Esophagus (tissue), 2 donors: Measurements from ENCODE around the gene OR2T2. TPM values are rescaled to one million over a fixed set of nuclear protein-coding genes. Genes with fewer than 3 reads are reported as not detected.
"Not testable (repeated sequence)": the region's sequence is repeated elsewhere in the genome, so short reads cannot be mapped to it uniquely, and the experiment has no call there.

Experiments
- H3K27ac ChIP-seq, 2 donors: one replicate each; pipeline ENCODE4 v1.5.1; 2013; ENCODE audit warnings: low read depth in 2 of 2, mild to moderate bottlenecking in 2 of 2, inconsistent platforms in 1 of 2, low read length in 1 of 2, moderate library complexity in 1 of 2
- H3K27me3 ChIP-seq, 2 donors: one replicate each; pipeline ENCODE4 v1.6.1; 2013; ENCODE audit warnings: low read length in 2 of 2, control low read depth in 1 of 2, mild to moderate bottlenecking in 1 of 2; ENCODE audit not compliant: insufficient read depth in 2 of 2, control insufficient read depth in 1 of 2
- H3K36me3 ChIP-seq, 2 donors: one replicate each; pipeline ENCODE4 v1.6.1; 2013; ENCODE audit warnings: low read length in 1 of 2; ENCODE audit not compliant: control insufficient read depth in 2 of 2, insufficient read depth in 2 of 2
- H3K4me1 ChIP-seq, 2 donors: one replicate each; pipeline ENCODE4 v1.6.1; 2013; ENCODE audit warnings: low read length in 1 of 2; ENCODE audit not compliant: control insufficient read depth in 2 of 2, insufficient read depth in 2 of 2
- H3K4me3 ChIP-seq, 2 donors: one replicate each; pipeline ENCODE4 v1.5.1; 2013; ENCODE audit warnings: low read length in 2 of 2, mild to moderate bottlenecking in 2 of 2, low read depth in 1 of 2, moderate library complexity in 1 of 2
- H3K9me3 ChIP-seq, 2 donors: one replicate each; pipeline ENCODE4 v1.6.1; 2013; ENCODE audit warnings: mild to moderate bottlenecking in 2 of 2, low read depth in 1 of 2, low read length in 1 of 2, moderate library complexity in 1 of 2; ENCODE audit not compliant: control insufficient read depth in 2 of 2, insufficient read depth in 1 of 2
- WGBS, 2 donors: extraction: QIAGEN DNeasy Blood & Tissue Kit; methylation state at CpG; one replicate each; pipeline ENCODE4 v1.1.7; 2013; 5-methylcytosine and 5-hydroxymethylcytosine counted together
- polyA plus RNA-seq, 2 donors: library from polyadenylated mRNA; stranded (reverse); fragments of 200-250 nt; gene quantifications; one replicate each; pipeline ENCODE4 v1.2.3, GENCODE V29; 2013
- donor health status: healthy with polysubstance abuse.
- donor health status: Bipolar disorder and iron deficiency.

OR2T2 gene
- polyA plus RNA-seq, 2 donors, result not detected

GRCh38 chr1:248449821-248450465 is 4.5 kb downstream of the OR2T2 start:
- H3K4me3 ChIP-seq, H3K9me3 ChIP-seq, H3K4me1 ChIP-seq, H3K27ac ChIP-seq, H3K27me3 ChIP-seq, H3K36me3 ChIP-seq: not testable (repeated sequence)
- WGBS, 2 donors, result 78 to 81% methylated on average over 5 of the region's 6 CpGs

GRCh38 chr1:248450466-248451145 is 5.2 kb downstream of the OR2T2 start:
- not testable (repeated sequence) for H3K4me1 ChIP-seq, H3K9me3 ChIP-seq, H3K4me3 ChIP-seq, H3K36me3 ChIP-seq, H3K27me3 ChIP-seq, H3K27ac ChIP-seq
- WGBS, 2 donors, result 32 to 44% methylated on average over 2 of the region's 5 CpGs

- not testable (repeated sequence) for H3K9me3 ChIP-seq, H3K4me1 ChIP-seq, H3K27me3 ChIP-seq, H3K4me3 ChIP-seq, H3K27ac ChIP-seq, H3K36me3 ChIP-seq
- WGBS, 2 donors, result 84 to 86% methylated on average over 7 of the region's 7 CpGs
Observed at GRCh38 chr1:248453619-248454018, 8.2 kb downstream of the OR2T2 start.

- not testable (repeated sequence) for H3K27me3 ChIP-seq, H3K4me1 ChIP-seq, H3K9me3 ChIP-seq, H3K36me3 ChIP-seq, H3K4me3 ChIP-seq, H3K27ac ChIP-seq
- WGBS, 2 donors, result 50 to 64% methylated on average over 1 of the region's 4 CpGs
Observed at GRCh38 chr1:248455045-248455444, 9.6 kb downstream of the OR2T2 start.

- not testable (repeated sequence) for H3K9me3 ChIP-seq, H3K4me3 ChIP-seq, H3K36me3 ChIP-seq, H3K27ac ChIP-seq, H3K4me1 ChIP-seq, H3K27me3 ChIP-seq
- WGBS, 2 donors, result no CpG with 5 or more reads among the region's 2 CpGs
Observed at GRCh38 chr1:248456635-248457034, 11.2 kb downstream of the OR2T2 start.

- H3K27ac ChIP-seq, H3K4me1 ChIP-seq, H3K27me3 ChIP-seq, H3K36me3 ChIP-seq, H3K4me3 ChIP-seq, H3K9me3 ChIP-seq: not testable (repeated sequence)
- WGBS, 2 donors, result 68 to 69% methylated on average over 7 of the region's 7 CpGs
Observed at GRCh38 chr1:248459117-248459516, 13.7 kb downstream of the OR2T2 start.

GRCh38 chr1:248471154-248471553 is 25.7 kb downstream of the OR2T2 start:
- no peaks in the 10 kb centered on the region for H3K4me1 ChIP-seq
- H3K4me3 ChIP-seq, result no peak overlapping the region
- no peaks in the 10 kb centered on the region for H3K36me3 ChIP-seq
- no peaks in the 10 kb centered on the region for H3K9me3 ChIP-seq
- no peaks in the 10 kb centered on the region for H3K27me3 ChIP-seq
- no peak overlapping the region for H3K27ac ChIP-seq
- 82 to 87% methylated on average over 4 of the region's 4 CpGs for WGBS, 2 donors

GRCh38 chr1:248472111-248472510 is 26.7 kb downstream of the OR2T2 start:
- H3K4me3 ChIP-seq, H3K27me3 ChIP-seq, H3K4me1 ChIP-seq, H3K36me3 ChIP-seq, H3K9me3 ChIP-seq, H3K27ac ChIP-seq: not testable (repeated sequence)
- 58 to 59% methylated on average over 2 of the region's 2 CpGs for WGBS, 2 donors

GRCh38 chr1:248473051-248473450 is 27.6 kb downstream of the OR2T2 start, which contains the start of gene OR2T3:
TSS of gene OR2T3 (plus strand) at chr1:248473351. CDS start at chr1:248473351, 0 bp downstream.
- 77 to 80% methylated on average over 2 of the region's 2 CpGs for whole genome bisulfite sequencing, 2 donors
- not testable (repeated sequence) for H3K4me3 ChIP-seq, H3K36me3 ChIP-seq, H3K27me3 ChIP-seq, H3K27ac ChIP-seq, H3K4me1 ChIP-seq, H3K9me3 ChIP-seq

GRCh38 chr1:248475660-248476059 is 30.2 kb downstream of the OR2T2 start:
- WGBS, 2 donors, result no CpG with 5 or more reads among the region's 1 CpG
- not testable (repeated sequence) for H3K4me3 ChIP-seq, H3K27ac ChIP-seq

More at GRCh38 chr1:248475660-248476059, 30.2 kb downstream of the OR2T2 start:
- not testable (repeated sequence) for H3K27me3 ChIP-seq, H3K36me3 ChIP-seq, H3K9me3 ChIP-seq, H3K4me1 ChIP-seq
